A549 (cell line): ENCODE results near the gene VCL. TPM values are rescaled to one million over a fixed set of nuclear protein-coding genes. Genes with fewer than 3 reads are reported as not detected.

Experiments used
- ATAC-seq, 2 experiments: fragments of 200-7000 bp in 1 of 2; fragments of >200 bp in 1 of 2; cut with Nextera tagmentation in 1 of 2; cut with Tn5 transposase in 1 of 2; 3 replicates each; pipeline versions ENCODE4 v1.8.0 to v1.9.1; 2018 to 2020; ENCODE audit warnings: mild to moderate bottlenecking in 1 of 2, moderate library complexity in 1 of 2
- CTCF ChIA-PET: fragments of 300-600 bp; sonication (Branson Sonifier 250); formaldehyde crosslinking; extraction: SDS; loops from one replicate; lab custom pipeline; 2021; ENCODE audit warnings: antibody characterized with exemption, inconsistent platforms; lab: Yijun Ruan, JAX
- POLR2A ChIA-PET: fragments of 350-600 bp; formaldehyde crosslinking; extraction: SDS; loops from one replicate; lab custom pipeline; 2021; ENCODE audit warnings: antibody characterized with exemption, inconsistent platforms; lab: Yijun Ruan, JAX
- DNase-seq, 2 experiments: peaks; one replicate each; pipeline versions ENCODE4 v3.0.0 to v3.0.0-alpha.2; 2011 to 2016; ENCODE audit warnings: low read depth in 1 of 2, low spot score in 1 of 2
- FAIRE-seq: peaks from 2 replicates; lab custom pipeline; 2011; peaks lifted over from hg19 to GRCh38; lab: Jason Lieb, UNC
- H3K27ac ChIP-seq, 2 experiments: fragments of >200 bp; sonication (Bioruptor Twin); formaldehyde crosslinking; 3 replicates each; pipeline ENCODE4 v1.5.1; 2016 to 2017
- H3K4me1 ChIP-seq: fragments of >200 bp; sonication (Bioruptor Twin); formaldehyde crosslinking; 3 replicates; pipeline ENCODE4 v1.6.1; 2016
- H3K4me2 ChIP-seq: fragments of >200 bp; sonication (Bioruptor Twin); formaldehyde crosslinking; 3 replicates; pipeline ENCODE4 v1.6.1; 2016
- H3K4me3 ChIP-seq: fragments of >200 bp; sonication (Bioruptor Twin); formaldehyde crosslinking; 3 replicates; pipeline ENCODE4 v1.5.1; 2016
- H3K9me3 ChIP-seq: fragments of >200 bp; sonication (Bioruptor Twin); formaldehyde crosslinking; 3 replicates; pipeline ENCODE4 v1.6.1; 2016
- BHLHE40 ChIP-seq: IDR thresholded peaks from 2 replicates; pipeline ENCODE4 v1.6.1; 2012; ENCODE audit warnings: low read depth, low read length, inconsistent platforms
- CBX2 ChIP-seq: fragments of 200-600 bp; sonication (generic); IDR thresholded peaks from 2 replicates; pipeline ENCODE4 v1.6.1; 2016; ENCODE audit warnings: low read depth, mild to moderate bottlenecking, borderline replicate concordance
- EHMT2 ChIP-seq: fragments of 200-600 bp; sonication (generic); IDR thresholded peaks from 2 replicates; pipeline ENCODE4 v1.6.1; 2016; ENCODE audit warnings: antibody characterized with exemption, low read depth, mild to moderate bottlenecking, moderate library complexity
- ELK1 ChIP-seq: fragments of 150-350 bp; IDR thresholded peaks from 2 replicates; pipeline ENCODE4 v1.6.1; 2014; ENCODE audit warnings: low read depth, mild to moderate bottlenecking, low read length
- ESRRA ChIP-seq: fragments of 150-350 bp; IDR thresholded peaks from 2 replicates; pipeline ENCODE4 v1.6.1; 2014; ENCODE audit warnings: mild to moderate bottlenecking, low read length, borderline replicate concordance
- FOXS1 ChIP-seq: fragments of 250-450 bp; sonication (Bioruptor Pico); IDR thresholded peaks from 2 replicates; pipeline ENCODE4 v1.5.0; 2020; ENCODE audit warnings: mild to moderate bottlenecking, moderate library complexity
- GATA3 ChIP-seq: IDR thresholded peaks from 2 replicates; pipeline ENCODE4 v1.6.1; 2012; ENCODE audit warnings: borderline replicate concordance
- HEYL ChIP-seq: fragments of 250-450 bp; sonication (Bioruptor Pico); IDR thresholded peaks from 2 replicates; pipeline ENCODE4 v1.8.0; 2021; ENCODE audit warnings: mild to moderate bottlenecking, moderate library complexity
- HOXA7 ChIP-seq: fragments of 250-450 bp; sonication (Bioruptor Pico); IDR thresholded peaks from 2 replicates; pipeline ENCODE4 v1.5.0; 2020; ENCODE audit warnings: mild to moderate bottlenecking, moderate library complexity
- JUNB ChIP-seq: fragments of >200 bp; sonication (Bioruptor Twin); formaldehyde crosslinking; IDR thresholded peaks from 2 replicates; pipeline ENCODE4 v1.6.1; 2016
- KDM5A ChIP-seq: fragments of 200-600 bp; sonication (generic); IDR thresholded peaks from 2 replicates; pipeline ENCODE4 v1.6.1; 2016; ENCODE audit warnings: antibody characterized with exemption, mild to moderate bottlenecking
- POLR2AphosphoS2 ChIP-seq: conservative IDR thresholded peaks from 2 replicates; pipeline ENCODE4 v1.6.1; 2012; ENCODE audit warnings: low read length, improper control_type of control experiment, inconsistent platforms
- REST ChIP-seq: fragments of 200-600 bp; sonication (generic); IDR thresholded peaks from 2 replicates; pipeline ENCODE4 v1.6.1; 2016; ENCODE audit warnings: antibody characterized with exemption, mild to moderate bottlenecking, moderate library complexity
- RFX5 ChIP-seq: fragments of 450-650 bp; IDR thresholded peaks from 2 replicates; pipeline ENCODE4 v1.7.1; 2014; ENCODE audit warnings: antibody characterized with exemption, mild to moderate bottlenecking, moderate library complexity
- SMC3 ChIP-seq: fragments of >200 bp; sonication (Bioruptor Twin); formaldehyde crosslinking; IDR thresholded peaks from 3 replicates; pipeline ENCODE4 v1.6.1; 2018; ENCODE audit warnings: inconsistent platforms
- SREBF2 ChIP-seq: fragments of 450-650 bp; IDR thresholded peaks from 2 replicates; pipeline ENCODE4 v1.6.1; 2014; ENCODE audit warnings: mild to moderate bottlenecking, moderate library complexity
- TFCP2L1 ChIP-seq: fragments of 250-450 bp; sonication (Bioruptor Pico); IDR thresholded peaks from 2 replicates; pipeline ENCODE4 v1.5.0; 2021; ENCODE audit warnings: mild to moderate bottlenecking
- TP53 ChIP-seq: fragments of 250-450 bp; sonication (Bioruptor Pico); IDR thresholded peaks from 2 replicates; pipeline ENCODE4 v1.5.0; 2021; ENCODE audit warnings: mild to moderate bottlenecking, moderate library complexity
- ZC3H11A ChIP-seq: fragments of 450-650 bp; IDR thresholded peaks from 2 replicates; pipeline ENCODE4 v1.6.1; 2014; ENCODE audit warnings: antibody characterized with exemption, mild to moderate bottlenecking
- ZNF302 ChIP-seq: fragments of 250-450 bp; sonication (Bioruptor Pico); IDR thresholded peaks from 2 replicates; pipeline ENCODE4 v1.9.0; 2021; ENCODE audit warnings: inconsistent platforms, mild to moderate bottlenecking, moderate library complexity
- WGBS: methylation state at CpG from one replicate; pipeline ENCODE4 v1.1.6; 2017; ENCODE audit errors: missing lambda C conversion rate; 5-methylcytosine and 5-hydroxymethylcytosine counted together
- polyA plus RNA-seq, 4 experiments: library from polyadenylated mRNA; depleted of rRNA in 3 of 4; stranded (reverse); fragments of >200 nt; fragmentation: RNase III in 1 of 4; extraction: RNeasy Plus Mini Kit Qiagen cat#74134 plus additional on column Dnase treatment in 1 of 4; gene quantifications; 2 replicates in 3 of 4; 3 replicates in 1 of 4; pipeline ENCODE4 v1.2.3, GENCODE V29; 2011 to 2017
- TF ChIP-seq, protein P1 (sequence below): IDR thresholded peaks from 2 replicates; pipeline ENCODE4 v1.6.1; 2012
- TF ChIP-seq, protein P2 (sequence below): fragments of 450-650 bp; IDR thresholded peaks from 2 replicates; pipeline ENCODE4 v1.6.1; 2014; ENCODE audit warnings: antibody characterized with exemption

The VCL gene
- polyA plus RNA-seq, 2 of the 4 experiments (the other 2 are of a cell fraction): 101 to 112 TPM

DNA sequence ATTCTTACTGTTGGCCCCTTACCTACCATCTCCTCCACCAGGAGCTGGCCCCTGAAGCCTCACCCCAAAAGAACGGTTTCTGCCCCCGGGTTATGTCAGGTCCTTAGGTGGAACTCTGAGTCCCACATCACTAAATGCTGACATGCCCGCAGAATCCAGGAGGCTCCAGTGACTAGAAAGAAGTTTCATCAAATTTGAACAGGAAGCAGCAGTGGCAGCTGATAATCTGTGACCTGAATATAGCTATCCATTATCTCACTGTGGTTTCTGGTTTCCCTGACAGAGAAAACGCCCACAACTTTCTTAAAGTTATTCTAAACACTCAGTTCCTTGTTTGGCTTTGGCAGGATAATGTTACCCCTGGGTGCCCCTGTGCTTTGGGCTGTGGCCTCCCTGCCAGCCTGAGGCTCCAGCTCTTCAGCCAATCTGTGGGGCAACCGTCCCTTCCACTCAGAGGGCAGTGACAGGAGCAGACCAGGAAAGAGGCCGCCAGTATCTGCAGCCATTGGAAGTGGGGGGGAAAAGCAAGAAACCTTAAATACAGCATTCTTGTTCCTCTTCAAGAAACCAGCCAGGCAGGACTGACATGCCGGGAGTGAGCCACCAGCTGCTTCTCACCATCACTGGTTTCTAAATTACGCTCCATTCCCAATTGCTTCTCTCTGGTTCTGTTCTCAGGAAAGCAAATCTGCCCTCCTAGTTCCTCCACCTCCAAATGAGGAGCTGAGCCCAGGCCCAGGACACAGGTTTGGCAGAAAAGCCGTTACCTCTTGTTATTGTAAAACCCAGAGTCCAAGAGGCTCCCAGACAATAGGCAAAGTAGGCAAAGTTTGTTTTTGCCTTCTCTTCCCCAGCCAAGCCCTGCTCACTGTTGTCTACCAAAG is 41.2 kb upstream of the VCL start (continued):
- TF ChIP-seq HEYL (CRISPR knock-in tag): no peak
- no peak for TF ChIP-seq SMC3
- TF ChIP-seq, all 56 proteins: peak for 0

GRCh38 chr10:73959484-73960243 is 38.3 kb upstream of the VCL start:
- Histone ChIP-seq H3K9me3 (no peaks in the 10 kb centered on the region), H3K27ac (peak overlapping the region in 1 of 2 experiments; percentile 14; a peak in 2 of 6 replicates), H3K4me2 (no peak overlapping the region), H3K4me3 (no peak overlapping the region), H3K4me1 (peaks cover 13% of the 10 kb centered on the region)
- no peak for FAIRE-seq
- DNase-seq: no peak
- peak; percentile 31 to 35; a peak in 3 of 6 replicates for ATAC-seq
- TF ChIP-seq TP53 (CRISPR knock-in tag) (no peak), POLR2AphosphoS2 (no peak), HOXA7 (CRISPR knock-in tag) (no peak), TFCP2L1 (CRISPR knock-in tag) (no peak), BHLHE40 (no peak), HEYL (CRISPR knock-in tag) (no peak), GATA3 (no peak), ESRRA (no peak), REST (no peak), SREBF2 (no peak)
- TF ChIP-seq, protein P1, sequence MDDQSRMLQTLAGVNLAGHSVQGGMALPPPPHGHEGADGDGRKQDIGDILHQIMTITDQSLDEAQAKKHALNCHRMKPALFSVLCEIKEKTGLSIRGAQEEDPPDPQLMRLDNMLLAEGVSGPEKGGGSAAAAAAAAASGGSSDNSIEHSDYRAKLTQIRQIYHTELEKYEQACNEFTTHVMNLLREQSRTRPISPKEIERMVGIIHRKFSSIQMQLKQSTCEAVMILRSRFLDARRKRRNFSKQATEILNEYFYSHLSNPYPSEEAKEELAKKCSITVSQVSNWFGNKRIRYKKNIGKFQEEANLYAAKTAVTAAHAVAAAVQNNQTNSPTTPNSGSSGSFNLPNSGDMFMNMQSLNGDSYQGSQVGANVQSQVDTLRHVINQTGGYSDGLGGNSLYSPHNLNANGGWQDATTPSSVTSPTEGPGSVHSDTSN: no peak
- TF ChIP-seq, protein P2, sequence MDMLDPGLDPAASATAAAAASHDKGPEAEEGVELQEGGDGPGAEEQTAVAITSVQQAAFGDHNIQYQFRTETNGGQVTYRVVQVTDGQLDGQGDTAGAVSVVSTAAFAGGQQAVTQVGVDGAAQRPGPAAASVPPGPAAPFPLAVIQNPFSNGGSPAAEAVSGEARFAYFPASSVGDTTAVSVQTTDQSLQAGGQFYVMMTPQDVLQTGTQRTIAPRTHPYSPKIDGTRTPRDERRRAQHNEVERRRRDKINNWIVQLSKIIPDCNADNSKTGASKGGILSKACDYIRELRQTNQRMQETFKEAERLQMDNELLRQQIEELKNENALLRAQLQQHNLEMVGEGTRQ: no peak
- ChIA-PET POLR2A (no interaction called here), CTCF (interaction anchor here (1.9 to 5.9 kb wide), 6 partner anchors 15 to 121 kb away, joined by 6 to 70 read pairs (median 26); no protein-coding TSS in a partner anchor)
- 87% methylated on average over 6 of the region's 6 CpGs for WGBS

DNA sequence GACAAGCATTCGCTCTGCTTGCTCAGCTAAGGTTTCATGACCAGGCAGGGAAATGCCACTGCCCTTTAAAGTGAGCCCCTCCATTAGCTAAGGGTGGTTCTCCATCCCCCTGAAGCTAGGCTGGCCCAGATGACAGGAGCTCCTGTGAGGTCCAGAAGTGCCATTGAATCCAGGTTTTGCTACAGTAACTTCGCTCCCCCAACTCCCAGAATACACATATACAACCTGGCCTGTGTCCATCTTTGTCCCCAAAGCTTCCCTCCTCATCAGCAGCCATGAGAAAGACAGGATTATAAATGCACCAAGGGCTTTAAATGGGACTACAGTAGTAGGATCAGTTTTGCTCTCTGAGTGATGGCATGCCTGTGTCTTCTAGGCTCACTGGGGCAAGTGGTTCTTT is 35.5 kb upstream of the VCL start:
- H3K4me3 ChIP-seq: no peak overlapping the region
- H3K9me3 ChIP-seq: no peaks in the 10 kb centered on the region
- H3K4me2 ChIP-seq: no peak overlapping the region
- FAIRE-seq (no peak), DNase-seq (no peak), ATAC-seq (no peak)
- POLR2A ChIA-PET: no interaction called here
- H3K4me1 ChIP-seq: peaks cover 26% of the 10 kb centered on the region
- peak overlapping the region in 1 of 2 experiments; percentile 51; a peak in 3 of 6 replicates for H3K27ac ChIP-seq
- CTCF ChIA-PET: interaction anchor here (0.9 to 1.8 kb wide), 6 partner anchors 9 to 141 kb away, joined by 3 to 9 read pairs (median 4); no protein-coding TSS in a partner anchor
- 100% methylated on average over 2 of the region's 2 CpGs for WGBS
- TF ChIP-seq RFX5 (no peak), JUNB (no peak), FOXS1 (CRISPR knock-in tag) (no peak), REST (no peak), ZC3H11A (no peak), ZNF302 (CRISPR knock-in tag) (no peak), KDM5A (no peak), EHMT2 (no peak), ELK1 (no peak), CBX2 (no peak)
